Chondrocyte (in vitro differentiated cells): ENCODE results near the gene ANKMY1. TPM values are rescaled to one million over a fixed set of nuclear protein-coding genes. Genes with fewer than 3 reads are reported as not detected.

Experiments used
- DNase-seq: peaks from one replicate; pipeline ENCODE4 v3.0.0; 2021; ENCODE audit warnings: mixed read lengths, low spot score
- H3K27ac Mint-ChIP-seq: one replicate; pipeline ENCODE4 v1.8.0; 2021; ENCODE audit warnings: mild to moderate bottlenecking, moderate library complexity, mixed read lengths; ENCODE audit not compliant: unreplicated experiment
- H3K27me3 Mint-ChIP-seq: 2 replicates; pipeline ENCODE4 v1.8.0; 2021; ENCODE audit warnings: low read depth, mixed read lengths
- H3K36me3 Mint-ChIP-seq: 2 replicates; pipeline ENCODE4 v1.8.0; 2021; ENCODE audit warnings: low read depth, mixed read lengths
- H3K4me1 Mint-ChIP-seq: 2 replicates; pipeline ENCODE4 v1.8.0; 2021; ENCODE audit warnings: low read depth, mild to moderate bottlenecking, mixed read lengths
- H3K4me3 Mint-ChIP-seq: one replicate; pipeline ENCODE4 v1.8.0; 2021; ENCODE audit warnings: mild to moderate bottlenecking, moderate library complexity, mixed read lengths; ENCODE audit not compliant: unreplicated experiment
- H3K9me3 Mint-ChIP-seq: 2 replicates; pipeline ENCODE4 v1.8.0; 2021; ENCODE audit warnings: low read depth, mixed read lengths
- total RNA-seq: library from RNA; stranded (reverse); gene quantifications from 3 replicates; pipeline ENCODE4 v1.2.1, GENCODE V29; 2021
- TF ChIP-seq, protein P1 (sequence below): fragments of 200-600 bp; sonication (generic); IDR thresholded peaks from 2 replicates; pipeline ENCODE4 v1.5.0; 2021; ENCODE audit warnings: antibody characterized with exemption, mild to moderate bottlenecking, moderate library complexity

The ANKMY1 gene
- total RNA-seq, 1 donor from 2014 or later, result 10.8 TPM

DNA sequence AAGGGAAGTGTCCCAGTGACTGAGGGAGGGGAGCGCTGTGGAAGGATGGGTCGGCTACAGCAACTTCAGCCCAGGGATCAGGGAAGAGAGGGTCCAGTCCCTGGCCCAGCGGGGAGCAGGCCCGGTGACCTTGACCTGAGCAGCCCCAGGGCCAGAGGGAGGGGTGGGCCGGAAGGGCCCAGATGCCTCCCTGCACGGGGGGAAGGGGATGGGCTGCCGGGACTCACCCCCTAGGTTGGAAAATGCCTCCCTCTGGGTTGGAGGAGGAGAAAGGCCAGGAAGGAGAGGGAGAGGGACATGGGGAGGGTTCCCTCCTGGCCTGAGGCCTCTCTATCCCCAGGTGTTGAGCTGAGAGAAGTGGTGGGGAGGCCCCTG, 102.5 kb downstream of the ANKMY1 start:
- H3K36me3 Mint-ChIP-seq, result no peaks in the 10 kb centered on the region
- no peak overlapping the region for H3K27ac Mint-ChIP-seq
- H3K4me1 Mint-ChIP-seq, result peaks cover 42% of the 10 kb centered on the region
- H3K4me3 Mint-ChIP-seq, result no peak overlapping the region
- no peaks in the 10 kb centered on the region for H3K9me3 Mint-ChIP-seq
- peak; percentile 68 for DNase-seq
- no peaks in the 10 kb centered on the region for H3K27me3 Mint-ChIP-seq
- TF ChIP-seq, protein P1, sequence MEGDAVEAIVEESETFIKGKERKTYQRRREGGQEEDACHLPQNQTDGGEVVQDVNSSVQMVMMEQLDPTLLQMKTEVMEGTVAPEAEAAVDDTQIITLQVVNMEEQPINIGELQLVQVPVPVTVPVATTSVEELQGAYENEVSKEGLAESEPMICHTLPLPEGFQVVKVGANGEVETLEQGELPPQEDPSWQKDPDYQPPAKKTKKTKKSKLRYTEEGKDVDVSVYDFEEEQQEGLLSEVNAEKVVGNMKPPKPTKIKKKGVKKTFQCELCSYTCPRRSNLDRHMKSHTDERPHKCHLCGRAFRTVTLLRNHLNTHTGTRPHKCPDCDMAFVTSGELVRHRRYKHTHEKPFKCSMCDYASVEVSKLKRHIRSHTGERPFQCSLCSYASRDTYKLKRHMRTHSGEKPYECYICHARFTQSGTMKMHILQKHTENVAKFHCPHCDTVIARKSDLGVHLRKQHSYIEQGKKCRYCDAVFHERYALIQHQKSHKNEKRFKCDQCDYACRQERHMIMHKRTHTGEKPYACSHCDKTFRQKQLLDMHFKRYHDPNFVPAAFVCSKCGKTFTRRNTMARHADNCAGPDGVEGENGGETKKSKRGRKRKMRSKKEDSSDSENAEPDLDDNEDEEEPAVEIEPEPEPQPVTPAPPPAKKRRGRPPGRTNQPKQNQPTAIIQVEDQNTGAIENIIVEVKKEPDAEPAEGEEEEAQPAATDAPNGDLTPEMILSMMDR, result no peak

DNA sequence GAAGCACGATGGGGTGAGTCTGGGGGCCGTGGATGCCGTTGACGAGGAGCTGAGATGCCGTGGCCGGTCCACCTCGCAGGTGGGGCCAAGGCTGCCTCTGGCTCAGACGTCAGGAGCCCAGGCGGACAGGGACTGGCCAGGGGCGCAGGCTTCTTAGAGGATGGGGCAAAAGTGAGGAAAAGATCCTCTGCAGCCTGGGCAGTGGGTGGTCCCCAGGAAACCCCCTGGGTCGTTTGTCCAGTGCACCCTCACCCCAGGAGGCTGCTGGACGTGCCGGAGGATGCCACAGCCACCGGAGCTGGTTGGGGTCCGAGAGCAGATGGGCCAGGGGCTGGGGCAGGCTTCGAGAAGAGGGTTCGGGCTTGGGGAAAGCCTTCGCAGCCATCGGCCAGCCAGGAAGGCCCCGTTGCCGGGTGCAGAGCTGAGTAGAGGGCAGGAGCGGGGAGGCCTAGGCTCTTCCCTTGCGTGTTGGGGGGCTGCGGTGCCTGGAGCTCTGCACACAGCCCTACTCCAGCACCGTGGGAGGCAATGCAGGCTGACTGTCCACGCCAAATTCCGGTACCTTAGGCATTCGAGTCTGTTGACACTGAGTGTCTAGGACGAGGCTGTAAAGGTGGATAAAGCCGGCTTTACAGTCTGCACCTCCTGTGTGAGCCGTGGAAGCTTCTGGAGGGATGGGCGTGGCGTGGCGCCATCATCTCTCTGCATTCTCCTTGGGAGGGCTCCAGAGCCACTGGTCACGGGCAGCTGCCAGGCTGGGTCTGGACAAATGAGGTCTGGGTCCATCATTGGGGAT, 103.5 kb downstream of the ANKMY1 start:
- Mint-ChIP-seq H3K4me1 (peaks cover 52% of the 10 kb centered on the region), H3K4me3 (peak overlapping the region; percentile 68), H3K36me3 (no peaks in the 10 kb centered on the region), H3K9me3 (no peaks in the 10 kb centered on the region), H3K27me3 (no peaks in the 10 kb centered on the region), H3K27ac (peak overlapping the region; percentile 8)
- DNase-seq, result peak; percentile 92
- TF ChIP-seq, protein P1, result no peak

DNA sequence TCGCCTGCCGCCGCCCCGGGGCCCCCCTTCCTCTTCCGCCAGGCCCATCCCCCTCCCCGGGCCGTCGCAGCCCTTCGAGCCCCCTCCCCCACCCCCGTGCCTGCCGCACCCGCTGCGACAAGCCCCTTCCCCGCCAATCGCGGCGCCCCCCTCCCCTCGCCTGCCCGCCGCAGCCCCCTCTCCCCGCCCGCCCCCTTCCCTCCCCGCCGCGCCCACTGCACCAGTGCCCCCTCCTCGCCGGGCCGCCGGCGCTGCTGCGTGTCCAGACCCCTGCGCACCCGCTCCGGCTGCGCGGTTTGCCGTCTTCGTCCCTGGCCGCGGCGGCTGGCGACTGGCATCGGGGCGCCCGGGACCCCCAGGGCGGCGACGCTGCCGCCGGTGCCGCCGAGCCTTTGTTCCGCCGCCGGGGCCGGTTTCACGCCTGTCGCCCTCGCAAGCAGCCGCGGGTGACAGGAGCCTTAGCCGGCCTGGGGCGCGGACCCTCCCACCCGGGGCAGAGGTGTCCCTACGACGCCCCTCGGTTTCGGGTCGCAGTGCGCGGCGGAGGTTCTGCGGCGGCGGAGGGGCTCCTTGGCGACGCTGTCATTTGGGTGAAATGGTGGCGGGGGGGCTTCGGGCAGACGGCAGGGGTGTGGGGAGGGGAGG, 104.2 kb downstream of the ANKMY1 start:
- TF ChIP-seq, protein P1, result no peak
- H3K36me3 Mint-ChIP-seq, result no peaks in the 10 kb centered on the region
- H3K27me3 Mint-ChIP-seq, result no peaks in the 10 kb centered on the region
- peak overlapping the region; percentile 68 for H3K4me3 Mint-ChIP-seq
- no peaks in the 10 kb centered on the region for H3K9me3 Mint-ChIP-seq
- H3K4me1 Mint-ChIP-seq, result peaks cover 52% of the 10 kb centered on the region
- H3K27ac Mint-ChIP-seq, result peak overlapping the region; percentile 8
- DNase-seq, result peak; percentile 74

DNA sequence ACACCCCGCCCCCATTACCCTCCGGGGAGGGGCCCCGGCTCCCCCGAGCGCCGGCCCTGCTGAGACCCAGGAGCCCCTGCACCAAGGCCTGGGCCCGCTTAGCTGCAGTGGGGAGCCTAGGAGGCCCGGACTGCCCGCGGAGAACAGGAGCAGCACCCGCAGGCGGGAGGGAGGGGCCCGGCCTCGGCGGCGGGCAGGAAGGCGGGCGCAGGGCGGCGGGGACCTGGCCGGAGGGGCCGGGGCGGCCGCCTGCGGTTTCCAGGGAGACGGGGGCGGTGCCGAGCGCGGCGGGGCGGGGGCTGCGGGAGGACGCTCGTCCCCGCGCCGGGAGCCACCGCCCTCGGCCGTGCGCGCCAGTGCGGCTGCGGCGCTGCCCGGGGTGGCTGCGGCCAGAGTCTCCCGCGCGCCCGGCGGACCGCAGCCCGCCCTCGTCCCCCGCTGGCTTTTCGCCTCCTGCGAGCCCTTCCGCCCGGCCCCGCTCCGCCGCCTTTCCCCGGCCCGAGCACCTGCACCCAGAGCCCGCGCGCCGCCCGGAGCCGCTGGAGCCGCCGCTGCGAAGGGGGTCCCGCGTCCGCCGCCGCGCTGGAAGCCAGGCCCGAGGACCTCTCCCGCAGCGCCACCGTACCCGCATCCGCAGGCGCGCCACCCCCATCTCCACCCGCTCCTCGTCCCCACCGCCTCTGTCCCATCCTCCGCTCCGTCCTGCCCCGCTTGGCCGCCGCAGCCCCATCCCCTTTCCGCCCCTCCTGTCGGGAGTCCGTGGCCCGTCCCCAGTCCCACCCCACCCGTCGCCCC, 105.1 kb downstream of the ANKMY1 start:
- H3K36me3 Mint-ChIP-seq, result no peaks in the 10 kb centered on the region
- TF ChIP-seq, protein P1, result no peak
- H3K27ac Mint-ChIP-seq, result no peak overlapping the region
- DNase-seq, result peak; percentile 91
- H3K9me3 Mint-ChIP-seq, result no peaks in the 10 kb centered on the region
- no peaks in the 10 kb centered on the region for H3K27me3 Mint-ChIP-seq
- H3K4me1 Mint-ChIP-seq, result peaks cover 49% of the 10 kb centered on the region
- H3K4me3 Mint-ChIP-seq, result peak overlapping the region; percentile 61

DNA sequence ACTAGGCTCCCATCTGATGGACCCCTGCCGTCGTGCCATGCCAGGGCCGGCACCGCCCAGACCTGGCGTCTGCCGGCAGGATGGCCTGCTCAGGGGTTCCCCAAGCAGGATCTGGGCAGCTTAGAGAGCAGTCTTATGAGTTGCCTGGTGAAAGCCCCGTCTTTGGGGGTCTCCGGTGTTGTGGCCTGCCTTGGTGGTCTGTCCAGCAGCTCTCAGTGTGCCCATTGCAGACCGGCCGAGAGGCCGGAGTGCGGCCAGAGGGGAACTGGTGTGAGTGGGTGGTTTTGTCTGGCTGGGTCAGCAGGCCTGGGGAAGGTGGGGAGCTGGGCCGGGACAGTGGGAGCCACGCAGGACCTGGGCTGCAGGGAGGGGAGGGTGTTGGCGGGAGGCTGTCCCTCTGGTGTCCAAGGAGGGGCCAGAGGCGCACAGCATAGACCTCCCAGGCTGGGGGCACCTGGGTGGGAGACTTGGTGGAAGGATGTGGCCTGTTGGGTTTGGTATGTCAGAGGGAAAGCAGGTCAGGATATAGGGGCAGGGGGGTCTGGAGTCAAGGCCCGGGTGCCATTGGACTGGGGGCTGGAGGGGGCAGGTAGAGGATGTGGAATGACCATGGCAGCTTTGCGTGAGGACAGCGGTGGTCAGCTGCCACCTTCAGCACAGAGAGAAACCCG, 105.9 kb downstream of the ANKMY1 start:
- no peaks in the 10 kb centered on the region for H3K27me3 Mint-ChIP-seq
- peaks cover 46% of the 10 kb centered on the region for H3K4me1 Mint-ChIP-seq
- no peaks in the 10 kb centered on the region for H3K36me3 Mint-ChIP-seq
- H3K4me3 Mint-ChIP-seq, result peak overlapping the region; percentile 61
- DNase-seq, result peak; percentile 91
- peak overlapping the region; percentile 13 for H3K27ac Mint-ChIP-seq
- TF ChIP-seq, protein P1, result no peak
- H3K9me3 Mint-ChIP-seq, result no peaks in the 10 kb centered on the region
